Sigmoid colon (tissue), 7 donors: ENCODE measurements around the gene SEMA3G. TPM values are rescaled to one million over a fixed set of nuclear protein-coding genes. Genes with fewer than 3 reads are reported as not detected.

Experiments
- DNase-seq: peaks from one replicate; pipeline ENCODE4 v3.0.0-alpha.2; 2019
- H3K27ac ChIP-seq, 4 donors: fragments of 200-600 bp; sonication (generic); one replicate each; pipeline ENCODE4 v1.5.1; 2016 to 2019; ENCODE audit warnings: mild to moderate bottlenecking in 1 of 4
- H3K27me3 ChIP-seq, 3 donors: fragments of 200-600 bp; sonication (generic); one replicate each; pipeline ENCODE4 v1.5.1; 2019; ENCODE audit warnings: mild to moderate bottlenecking in 1 of 3
- H3K36me3 ChIP-seq, 4 donors: fragments of 200-600 bp; sonication (generic); one replicate each; pipeline ENCODE4 v1.5.1; 2016 to 2019
- H3K4me1 ChIP-seq, 4 donors: fragments of 200-600 bp; sonication (generic); one replicate each; pipeline ENCODE4 v1.5.1; 2017 to 2019
- H3K4me3 ChIP-seq, 4 donors: fragments of 200-600 bp; sonication (generic); one replicate each; pipeline ENCODE4 v1.5.1; 2017 to 2019; ENCODE audit warnings: mild to moderate bottlenecking in 2 of 4, moderate library complexity in 1 of 4
- H3K9me3 ChIP-seq, 4 donors: fragments of 200-600 bp in 3 of 4; sonication (generic) in 3 of 4; one replicate each; pipeline versions ENCODE4 v1.5.1 to v1.6.1; 2013 to 2019
- EP300 ChIP-seq, 4 donors: sonication (generic); formaldehyde crosslinking; IDR thresholded peaks; one replicate each; pipeline ENCODE4 v1.6.1; 2017; ENCODE audit warnings: antibody characterized with exemption in 4 of 4
- POLR2A ChIP-seq, 2 donors: fragments of 450-650 bp; IDR thresholded peaks; one replicate each; pipeline ENCODE4 v1.6.1; 2016; ENCODE audit warnings: antibody characterized with exemption in 2 of 2, mild to moderate bottlenecking in 2 of 2, moderate library complexity in 2 of 2
- POLR2AphosphoS5 ChIP-seq, 4 donors: sonication (generic); formaldehyde crosslinking; IDR thresholded peaks; one replicate each; pipeline ENCODE4 v1.6.1; 2017; ENCODE audit warnings: antibody characterized with exemption in 4 of 4
- WGBS, 2 donors: extraction: QIAGEN DNeasy Blood & Tissue Kit; methylation state at CpG; one replicate each; pipeline ENCODE4 v1.1.7; 2013; 5-methylcytosine and 5-hydroxymethylcytosine counted together
- intact Hi-C: fragments of 100-400 bp; cut with DNase I; formaldehyde crosslinking; loops from one replicate; pipeline ENCODE4 v1.15.1; 2023
- polyA plus RNA-seq, 3 donors: library from polyadenylated mRNA; stranded (reverse); fragments of 200-250 nt; gene quantifications; one replicate each; pipeline ENCODE4 v1.2.3, GENCODE V29; 2013
- total RNA-seq, 4 donors: library from RNA; depleted of rRNA; stranded (reverse); fragments of >200 nt; gene quantifications; one replicate each; pipeline ENCODE4 v1.1.0, GENCODE V29; 2016
- TF ChIP-seq, protein P1 (sequence below), 4 experiments: fragments of 450-650 bp in 3 of 4; fragments of 200-600 bp in 1 of 4; IDR thresholded peaks; one replicate each; pipeline ENCODE4 v1.5.1; 2016 to 2019; ENCODE audit warnings: antibody characterized with exemption in 4 of 4, mild to moderate bottlenecking in 3 of 4, moderate library complexity in 2 of 4
- donor health status: healthy with polysubstance abuse.
- donor health status: Bipolar disorder and iron deficiency.
- donor health status: healthy.

SEMA3G gene
- total and polyA plus RNA-seq, 7 donors, result 0.23 to 7.4 (median 3.9) TPM

GRCh38 chr3:52430416-52430810, 14.5 kb downstream of the SEMA3G start:
- H3K36me3 ChIP-seq, result no peaks in the 10 kb centered on the region
- peaks cover 0 to 4% (median 2%) of the 10 kb centered on the region in 4 donors for H3K4me1 ChIP-seq
- no peaks in the 10 kb centered on the region for H3K9me3 ChIP-seq
- TF ChIP-seq POLR2A (IDR thresholded peaks at IDR 0.05) (no peak), POLR2AphosphoS5 (IDR thresholded peaks at IDR 0.05) (no peak), EP300 (IDR thresholded peaks at IDR 0.05) (no peak)
- TF ChIP-seq, protein P1, sequence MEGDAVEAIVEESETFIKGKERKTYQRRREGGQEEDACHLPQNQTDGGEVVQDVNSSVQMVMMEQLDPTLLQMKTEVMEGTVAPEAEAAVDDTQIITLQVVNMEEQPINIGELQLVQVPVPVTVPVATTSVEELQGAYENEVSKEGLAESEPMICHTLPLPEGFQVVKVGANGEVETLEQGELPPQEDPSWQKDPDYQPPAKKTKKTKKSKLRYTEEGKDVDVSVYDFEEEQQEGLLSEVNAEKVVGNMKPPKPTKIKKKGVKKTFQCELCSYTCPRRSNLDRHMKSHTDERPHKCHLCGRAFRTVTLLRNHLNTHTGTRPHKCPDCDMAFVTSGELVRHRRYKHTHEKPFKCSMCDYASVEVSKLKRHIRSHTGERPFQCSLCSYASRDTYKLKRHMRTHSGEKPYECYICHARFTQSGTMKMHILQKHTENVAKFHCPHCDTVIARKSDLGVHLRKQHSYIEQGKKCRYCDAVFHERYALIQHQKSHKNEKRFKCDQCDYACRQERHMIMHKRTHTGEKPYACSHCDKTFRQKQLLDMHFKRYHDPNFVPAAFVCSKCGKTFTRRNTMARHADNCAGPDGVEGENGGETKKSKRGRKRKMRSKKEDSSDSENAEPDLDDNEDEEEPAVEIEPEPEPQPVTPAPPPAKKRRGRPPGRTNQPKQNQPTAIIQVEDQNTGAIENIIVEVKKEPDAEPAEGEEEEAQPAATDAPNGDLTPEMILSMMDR (IDR thresholded peaks at IDR 0.05), result no peak
- no peak overlapping the region for H3K27ac ChIP-seq
- WGBS, 2 donors, result 70 to 91% methylated on average over 9 of the region's 9 CpGs
- H3K27me3 ChIP-seq, result no peaks in the 10 kb centered on the region
- DNase-seq, result peak; percentile 46
- intact Hi-C loops, result no loop called here
- no peak overlapping the region for H3K4me3 ChIP-seq

GRCh38 chr3:52429779-52430415, 15.0 kb downstream of the SEMA3G start:
- peaks cover 0 to 4% (median 2%) of the 10 kb centered on the region in 4 donors for H3K4me1 ChIP-seq
- H3K36me3 ChIP-seq, result no peaks in the 10 kb centered on the region
- H3K4me3 ChIP-seq, result no peak overlapping the region
- no peaks in the 10 kb centered on the region for H3K27me3 ChIP-seq
- no peak overlapping the region for H3K27ac ChIP-seq
- intact Hi-C loops, result no loop called here
- 81 to 85% methylated on average over 7 of the region's 7 CpGs for WGBS, 2 donors
- no peaks in the 10 kb centered on the region for H3K9me3 ChIP-seq
- peak; percentile 43 for DNase-seq
- TF ChIP-seq, protein P1 (IDR thresholded peaks at IDR 0.05), result no peak
- TF ChIP-seq POLR2A (IDR thresholded peaks at IDR 0.05) (no peak), EP300 (IDR thresholded peaks at IDR 0.05) (no peak), POLR2AphosphoS5 (IDR thresholded peaks at IDR 0.05) (no peak)

- Histone ChIP-seq H3K27me3 (no peaks in the 10 kb centered on the region), H3K9me3 (no peaks in the 10 kb centered on the region), H3K4me1 (peaks cover 0 to 4% (median 2%) of the 10 kb centered on the region in 4 donors), H3K4me3 (no peak overlapping the region), H3K27ac (no peak overlapping the region), H3K36me3 (no peaks in the 10 kb centered on the region)
- peak; percentile 48 for DNase-seq
- 35 to 48% methylated on average over 3 of the region's 3 CpGs for WGBS, 2 donors
- TF ChIP-seq, protein P1 (IDR thresholded peaks at IDR 0.05), result no peak
- TF ChIP-seq POLR2AphosphoS5 (IDR thresholded peaks at IDR 0.05), result no peak
- no peak for TF ChIP-seq EP300 (IDR thresholded peaks at IDR 0.05)
- no peak for TF ChIP-seq POLR2A (IDR thresholded peaks at IDR 0.05)
- intact Hi-C loops, result no loop called here
Measured at GRCh38 chr3:52429031-52429430, 15.9 kb downstream of the SEMA3G start.

DNA sequence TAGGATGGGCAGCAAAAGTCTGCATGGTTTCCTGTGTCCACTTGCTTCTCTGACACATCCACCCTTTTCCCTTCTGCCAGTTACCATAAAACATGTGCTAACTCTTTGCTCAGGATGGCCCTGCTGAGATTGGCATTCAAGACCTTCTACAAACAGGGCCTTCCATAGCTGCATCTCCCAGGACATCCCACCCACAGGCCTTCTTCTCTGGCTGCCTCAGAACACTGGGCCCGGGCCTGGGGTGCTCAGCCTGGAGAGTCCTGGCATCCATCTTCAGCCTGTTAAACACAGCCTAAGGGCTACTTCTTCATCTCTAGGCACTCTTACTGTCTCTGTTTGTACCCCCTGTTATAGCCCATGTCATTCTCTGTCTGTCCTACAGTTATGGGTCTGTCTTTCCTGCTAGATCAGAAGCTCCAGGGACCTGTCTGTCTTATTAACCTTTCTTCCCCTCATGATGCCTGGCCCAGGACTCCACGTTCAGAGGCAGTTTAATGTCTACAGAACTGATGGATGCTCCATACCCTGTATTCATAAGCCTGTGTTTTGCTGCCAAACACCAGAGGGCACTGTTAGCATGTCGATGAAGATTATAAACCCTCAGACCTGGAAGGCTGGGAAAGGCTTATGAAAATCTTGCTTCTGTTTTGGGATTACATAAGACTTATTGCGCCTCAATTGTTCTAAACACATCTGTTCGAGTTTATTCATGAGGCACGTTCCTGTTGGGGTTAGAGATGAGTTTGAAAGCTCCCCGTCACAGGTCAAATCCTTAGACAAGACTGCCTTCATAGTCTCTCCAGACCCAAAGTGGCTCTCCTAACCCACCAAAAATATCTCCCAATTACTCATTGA, 16.5 kb downstream of the SEMA3G start:
- peaks cover 0 to 4% (median 2%) of the 10 kb centered on the region in 4 donors for H3K4me1 ChIP-seq
- H3K27me3 ChIP-seq, result no peaks in the 10 kb centered on the region
- peak; percentile 76 for DNase-seq
- no peak overlapping the region for H3K27ac ChIP-seq
- 15 to 20% methylated on average over 7 of the region's 7 CpGs for WGBS, 2 donors
- TF ChIP-seq EP300 (IDR thresholded peaks at IDR 0.05) (no peak), POLR2A (IDR thresholded peaks at IDR 0.05) (no peak), POLR2AphosphoS5 (IDR thresholded peaks at IDR 0.05) (no peak)
- TF ChIP-seq, protein P1 (IDR thresholded peaks at IDR 0.05), result peak; percentile 54 to 70 (median 58)
- no peaks in the 10 kb centered on the region for H3K9me3 ChIP-seq
- intact Hi-C loops, result loop anchor here (1.0 kb wide), 1 partner anchor 19 kb away; no protein-coding TSS in a partner anchor
- H3K4me3 ChIP-seq, result no peak overlapping the region
- no peaks in the 10 kb centered on the region for H3K36me3 ChIP-seq
